Hematopoietic multipotent progenitor cell (in vitro differentiated cells): ENCODE measurements around the gene ADAMTS2. TPM values are rescaled to one million over a fixed set of nuclear protein-coding genes. Genes with fewer than 3 reads are reported as not detected.
A peak's percentile ranks its signal among the peaks of the same experiment; 100 is the strongest.

Experiments
- DNase-seq, 3 donors: peaks; one replicate each; pipeline ENCODE4 v3.0.0-alpha.2; 2011 to 2015; ENCODE audit warnings: low read depth in 2 of 3, low spot score in 2 of 3
- total RNA-seq: library from RNA; depleted of rRNA; stranded (reverse); fragments of >200 nt; gene quantifications from one replicate; pipeline ENCODE4 v1.2.3, GENCODE V29; 2012

Gene ADAMTS2
- total RNA-seq, 1 donor, result 0.27 TPM

GRCh38 chr5:179152144-179152895, 192.9 kb downstream of the ADAMTS2 start:
- DNase-seq, result no peak

GRCh38 chr5:179151286-179152118, 193.8 kb downstream of the ADAMTS2 start:
- DNase-seq, result no peak

- no peak for DNase-seq
Observed at GRCh38 chr5:179150011-179150410, 195.2 kb downstream of the ADAMTS2 start.

- no peak for DNase-seq
Observed at GRCh38 chr5:179149278-179149677, 196.0 kb downstream of the ADAMTS2 start.

DNA sequence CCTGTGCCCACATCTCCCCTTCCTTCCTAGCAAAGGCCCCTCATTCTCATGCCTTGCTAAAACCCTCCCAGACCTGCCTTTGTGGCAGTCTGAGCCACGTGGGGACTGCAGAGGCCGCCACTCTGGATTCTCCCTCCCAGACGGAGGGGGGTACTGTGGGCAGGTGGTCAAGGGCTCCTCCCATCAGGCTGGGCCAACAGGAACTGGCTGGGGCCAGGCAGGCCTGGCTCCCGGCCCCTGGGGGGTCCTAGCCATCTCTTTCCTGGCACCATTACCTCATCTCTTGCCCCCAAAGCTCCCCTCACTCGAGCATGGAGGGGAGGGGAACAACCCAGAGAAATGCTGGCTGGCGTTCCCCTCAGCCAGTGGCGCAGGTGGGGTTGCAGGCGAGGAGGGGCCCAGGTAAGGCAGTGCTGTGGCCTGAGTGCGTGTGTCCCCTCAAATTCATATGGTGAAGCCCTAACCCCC, 196.5 kb downstream of the ADAMTS2 start:
- DNase-seq, result no peak

GRCh38 chr5:179147991-179148702, 197.1 kb downstream of the ADAMTS2 start:
- no peak for DNase-seq

DNA sequence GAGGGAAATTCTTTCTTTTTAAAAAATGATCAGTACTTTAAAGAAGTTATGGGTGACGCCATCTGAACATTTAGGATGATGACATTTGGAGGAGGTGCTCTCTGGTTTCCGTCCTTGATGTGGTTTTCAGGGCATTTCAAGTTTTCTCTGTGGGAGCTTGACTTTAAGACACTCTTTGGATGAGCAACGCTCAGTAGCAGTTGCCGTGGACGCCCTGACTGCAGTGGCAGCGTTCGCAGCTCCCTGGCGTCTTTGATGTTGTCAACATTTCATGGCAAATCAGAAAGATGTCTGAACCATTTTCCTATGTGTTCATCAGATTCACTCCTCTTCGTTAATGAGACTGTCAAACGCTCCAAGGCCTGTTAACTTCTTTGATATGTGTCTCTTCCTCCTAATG, 199.0 kb downstream of the ADAMTS2 start:
- DNase-seq, result no peak

GRCh38 chr5:179143446-179143845, 201.8 kb downstream of the ADAMTS2 start:
- no peak for DNase-seq

- peak in 2 of 3 donors; percentile 24 to 28 for DNase-seq
Observed at GRCh38 chr5:179142434-179143198, 202.6 kb downstream of the ADAMTS2 start.

DNA sequence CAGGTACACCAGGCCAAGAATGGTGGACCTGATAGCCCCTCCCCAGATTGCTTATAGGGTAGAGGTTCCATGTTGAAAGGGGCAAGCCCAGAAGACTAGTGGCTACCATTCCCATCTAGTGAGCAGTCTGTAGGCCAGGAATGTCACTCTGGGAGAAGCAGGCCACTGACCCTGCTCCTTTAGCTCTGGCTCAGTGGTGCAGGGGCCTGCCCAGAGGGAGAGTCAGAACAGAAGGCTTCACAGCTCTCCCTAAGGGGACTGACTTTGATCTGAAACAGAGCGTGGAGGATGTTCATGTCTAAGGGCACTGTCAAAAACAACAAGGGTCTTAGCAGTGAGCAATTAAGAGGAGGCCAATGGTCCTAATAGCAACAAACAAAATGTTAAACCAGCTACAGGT, 203.4 kb downstream of the ADAMTS2 start:
- no peak for DNase-seq

DNA sequence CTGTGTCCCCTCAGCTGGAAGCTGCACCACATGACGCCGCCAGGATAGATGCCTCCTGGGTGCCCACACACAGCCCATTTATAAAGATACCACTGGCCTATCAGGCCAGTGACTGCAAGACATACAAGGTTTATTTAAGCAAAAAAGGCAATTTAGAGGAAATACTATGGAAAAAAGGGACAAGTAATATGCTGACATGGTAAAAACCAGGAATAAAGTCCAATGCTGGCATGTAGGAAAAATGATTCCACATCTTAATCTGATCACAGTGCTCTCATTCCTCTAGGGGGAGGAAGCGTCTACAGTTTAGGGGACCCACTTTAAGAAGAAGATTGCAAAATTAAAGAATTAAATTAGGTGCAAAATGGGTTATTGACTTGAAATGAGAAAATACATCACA, 205.0 kb downstream of the ADAMTS2 start:
- DNase-seq, result no peak

DNA sequence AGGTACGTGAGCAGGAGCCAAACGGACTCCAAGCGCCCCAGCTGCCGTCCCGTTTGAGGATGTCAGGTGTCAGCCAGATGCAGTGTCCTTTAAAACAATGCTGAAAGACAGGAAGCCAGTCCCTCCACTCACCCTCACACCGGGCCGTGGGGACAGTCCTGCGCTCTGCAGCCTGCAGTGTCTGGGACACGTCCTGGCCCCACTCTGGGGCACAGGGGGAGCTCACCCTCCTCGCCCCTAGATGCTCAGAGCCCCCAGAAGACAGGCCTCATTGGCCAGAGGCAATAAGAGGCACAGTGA, 205.4 kb downstream of the ADAMTS2 start:
- no peak for DNase-seq

- no peak for DNase-seq
Observed at GRCh38 chr5:179139111-179139935, 205.9 kb downstream of the ADAMTS2 start.

GRCh38 chr5:179138568-179138925, 206.7 kb downstream of the ADAMTS2 start:
- no peak for DNase-seq

- no peak for DNase-seq
Observed at GRCh38 chr5:179137643-179138567, 207.4 kb downstream of the ADAMTS2 start.

DNA sequence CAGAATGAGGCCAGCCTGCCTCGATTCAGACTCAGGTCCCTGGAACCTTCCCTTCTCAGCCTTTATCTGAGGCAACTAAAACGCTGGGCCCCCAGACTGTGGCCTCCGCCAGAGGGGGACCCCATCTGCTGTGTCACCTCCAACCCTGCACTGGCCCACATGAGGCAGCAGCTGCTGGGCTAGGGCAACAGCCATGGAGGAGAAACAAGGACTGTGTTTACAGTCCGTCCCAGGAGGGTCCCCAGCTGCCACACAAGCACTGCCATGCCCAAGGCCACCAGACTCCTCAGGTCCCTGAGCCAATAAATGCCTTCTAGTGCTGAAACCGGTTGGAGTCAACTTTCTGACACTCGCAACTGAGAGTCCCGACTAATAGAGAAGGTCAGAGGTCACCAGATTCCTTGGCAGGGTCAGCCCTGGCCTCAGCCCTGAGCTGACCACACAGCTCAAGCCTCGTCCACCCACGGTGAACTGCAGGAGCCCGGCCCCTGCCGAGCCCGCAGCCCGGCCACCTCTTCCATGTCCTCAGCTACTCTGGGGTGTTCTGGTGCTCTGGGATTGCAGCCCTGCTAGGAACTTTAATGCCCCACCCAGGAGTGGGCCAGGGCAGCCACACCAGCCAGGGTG, 208.1 kb downstream of the ADAMTS2 start:
- no peak for DNase-seq

DNA sequence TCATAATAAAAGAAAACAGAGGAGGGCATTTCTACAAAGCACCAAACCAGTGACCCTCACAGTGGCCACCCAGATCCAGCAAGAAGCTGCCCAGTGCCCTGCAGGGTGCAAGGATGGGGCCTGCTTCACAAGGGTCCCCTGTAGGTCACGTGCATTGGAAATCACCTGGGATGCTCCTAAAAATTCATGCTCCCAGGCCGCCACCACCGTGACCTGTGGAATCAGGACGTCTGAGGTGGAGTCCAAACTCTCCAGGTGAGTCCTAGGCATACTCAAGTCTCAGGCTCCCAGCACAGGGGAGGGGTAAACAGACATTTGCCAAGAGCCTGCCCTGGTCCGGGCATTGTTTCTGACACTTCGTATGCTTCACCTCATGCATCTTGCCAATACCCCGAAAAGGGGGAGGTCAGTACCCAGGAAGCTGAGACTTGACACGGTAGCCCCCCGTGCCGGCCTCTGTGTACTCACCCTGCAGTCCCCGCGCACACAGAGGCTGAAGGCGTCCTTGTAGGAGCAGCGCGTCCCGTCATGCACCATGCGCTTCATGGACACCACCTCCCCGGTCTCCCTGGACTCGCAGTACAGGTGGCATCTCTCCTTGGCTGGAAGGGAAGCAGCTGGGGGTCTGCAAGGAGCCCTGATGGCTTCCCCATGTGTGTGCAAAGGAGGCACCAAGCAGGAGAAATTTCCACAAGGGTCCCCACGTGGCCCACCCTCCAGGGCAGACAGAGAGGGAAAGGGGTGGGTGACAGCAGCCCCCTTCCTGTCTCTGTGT, 209.6 kb downstream of the ADAMTS2 start:
- no peak for DNase-seq

- DNase-seq, result no peak
Observed at GRCh38 chr5:179135006-179135405, 210.3 kb downstream of the ADAMTS2 start.
